ENCODE data around the gene FOXS1.
"Not testable (repeated sequence)": the region's sequence is repeated elsewhere in the genome, so short reads cannot be mapped to it uniquely, and the experiment has no call there.

Gene FOXS1

DNA sequence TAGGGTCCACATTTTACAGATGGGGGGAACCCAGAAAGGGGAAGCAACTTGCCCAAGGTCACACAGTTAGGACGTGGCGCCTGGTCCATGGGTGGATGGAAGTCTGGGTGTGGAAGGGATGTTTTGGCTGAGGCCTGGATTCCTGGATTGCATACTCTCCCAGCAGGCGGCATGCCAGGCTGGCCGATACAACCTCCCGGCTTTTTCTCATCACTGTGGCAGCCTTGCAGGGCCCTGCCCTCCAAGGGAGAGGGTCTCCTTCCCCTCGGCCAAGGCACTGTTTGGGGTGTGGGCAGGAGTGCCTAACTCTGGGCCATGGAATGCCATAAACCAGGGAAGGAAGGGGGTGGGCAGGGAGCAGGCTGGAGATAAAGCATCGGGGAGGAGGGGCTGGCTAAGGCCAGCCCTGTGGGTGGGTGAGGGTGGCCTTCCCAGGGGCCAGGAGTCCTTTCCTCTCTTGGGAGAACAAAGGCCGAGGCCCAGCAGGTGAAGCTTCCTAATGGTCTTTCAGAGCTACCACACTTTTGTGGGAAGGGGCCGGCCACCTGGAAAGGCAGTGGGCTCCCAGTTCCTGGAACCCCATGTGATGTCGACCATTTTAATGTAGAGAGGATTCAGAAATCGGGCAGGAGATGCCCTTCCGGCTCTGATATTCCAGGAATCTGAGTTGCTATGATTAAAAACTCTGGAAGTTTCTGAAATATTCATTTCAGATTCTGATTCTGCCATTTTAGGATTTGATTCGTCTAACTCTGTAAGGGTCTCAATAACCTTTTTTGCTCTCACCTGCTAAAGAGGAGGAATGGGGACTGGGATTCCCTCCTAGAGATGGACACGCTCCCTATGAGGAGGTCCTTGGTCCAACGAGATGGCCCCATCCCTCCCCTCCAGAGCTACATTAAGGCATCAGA, 4.2 kb downstream of the FOXS1 start:
- DNase-seq (ENCODE audit: low read depth, low spot score), result no peak

DNA sequence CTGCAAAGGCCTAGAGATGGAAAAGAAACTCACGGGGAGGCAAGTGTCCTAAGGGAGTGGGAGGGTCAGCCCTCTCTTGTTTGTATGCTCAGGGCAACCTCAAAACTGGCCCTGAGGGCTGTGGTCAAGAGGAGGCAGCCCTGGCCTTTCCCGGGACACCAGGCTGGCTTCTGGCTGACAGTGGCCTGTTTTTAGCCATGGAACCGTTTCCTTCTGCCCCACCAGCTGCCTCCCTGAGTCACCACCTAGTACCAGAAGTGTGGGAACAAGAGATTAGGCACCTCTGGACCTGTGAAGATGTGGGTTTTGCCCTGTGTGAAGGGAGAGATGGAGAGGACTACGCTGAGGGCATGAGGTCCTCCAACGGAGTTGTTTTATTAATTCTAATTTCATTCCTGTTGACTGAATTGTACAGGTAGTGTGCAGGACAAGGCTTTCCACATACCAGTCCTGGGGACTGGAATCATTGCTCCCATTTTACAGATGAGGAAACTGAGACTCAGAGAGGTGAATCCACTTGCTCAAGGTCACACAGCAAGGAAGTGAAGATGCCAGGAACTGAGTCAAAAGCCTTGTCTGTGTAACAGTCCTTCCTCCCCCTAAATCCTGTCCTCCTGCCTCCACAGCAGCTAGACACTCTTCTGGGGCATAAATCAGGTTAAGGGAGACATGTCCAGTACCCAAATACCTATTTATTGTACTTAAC, 5.5 kb downstream of the FOXS1 start:
- no peak for DNase-seq (ENCODE audit: low read depth, low spot score)

DNA sequence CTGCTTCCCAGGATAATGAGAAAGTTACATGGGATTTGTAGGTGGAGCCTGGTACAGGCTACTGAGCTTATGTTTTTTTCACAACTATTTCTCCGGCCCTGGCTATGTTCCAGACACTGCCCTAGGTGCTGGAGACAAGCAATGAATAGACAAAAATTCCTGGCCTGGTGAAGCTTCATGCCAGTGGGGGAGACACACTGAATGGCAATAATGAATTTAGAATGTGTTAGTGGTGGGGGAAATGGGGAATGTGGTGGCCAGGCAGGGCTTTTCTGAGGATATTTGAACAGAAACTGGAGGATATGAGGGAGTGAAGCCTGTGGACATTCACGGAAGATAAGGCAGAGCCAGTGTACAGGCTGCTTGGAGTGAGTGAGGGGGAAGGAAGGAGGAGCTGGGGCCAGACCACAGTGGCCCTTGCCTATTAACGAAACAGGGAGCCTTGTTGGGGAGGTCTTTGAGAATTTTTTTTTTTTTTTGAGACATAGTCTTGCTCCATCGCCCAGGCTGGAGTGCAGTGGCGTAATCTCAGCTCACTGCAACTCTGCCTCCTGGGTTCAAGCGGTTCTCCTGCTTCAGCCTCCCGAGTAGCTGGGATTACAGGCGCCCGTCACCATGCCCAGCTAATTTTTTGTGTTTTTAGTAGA, 6.6 kb downstream of the FOXS1 start:
- no peak for DNase-seq (ENCODE audit: low read depth, low spot score)

DNA sequence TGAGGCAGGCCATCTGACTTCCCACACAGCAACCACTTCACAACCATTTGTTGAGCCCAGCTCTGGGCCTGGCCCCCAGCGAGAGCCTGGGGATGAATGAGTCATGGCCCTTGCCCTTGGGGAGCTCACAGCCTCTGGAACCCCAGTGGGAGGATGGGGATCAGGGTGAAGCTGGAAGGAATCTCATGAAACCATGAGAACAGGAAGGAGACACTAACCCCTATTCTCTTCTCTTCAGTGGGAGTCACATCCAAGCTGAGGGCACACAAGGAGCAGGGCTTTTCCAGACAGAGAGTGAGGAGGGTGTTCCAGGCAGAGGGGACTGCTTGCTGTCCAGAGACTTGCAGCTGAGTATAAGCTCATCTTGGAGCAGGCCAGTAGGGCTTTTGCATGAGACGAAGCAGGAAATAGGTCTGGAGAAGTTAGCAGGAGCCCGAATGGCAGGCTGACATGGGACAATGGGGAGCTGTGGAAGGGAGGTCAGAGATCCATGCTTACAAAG, 7.5 kb downstream of the FOXS1 start:
- DNase-seq (ENCODE audit: low read depth, low spot score), result no peak

DNA sequence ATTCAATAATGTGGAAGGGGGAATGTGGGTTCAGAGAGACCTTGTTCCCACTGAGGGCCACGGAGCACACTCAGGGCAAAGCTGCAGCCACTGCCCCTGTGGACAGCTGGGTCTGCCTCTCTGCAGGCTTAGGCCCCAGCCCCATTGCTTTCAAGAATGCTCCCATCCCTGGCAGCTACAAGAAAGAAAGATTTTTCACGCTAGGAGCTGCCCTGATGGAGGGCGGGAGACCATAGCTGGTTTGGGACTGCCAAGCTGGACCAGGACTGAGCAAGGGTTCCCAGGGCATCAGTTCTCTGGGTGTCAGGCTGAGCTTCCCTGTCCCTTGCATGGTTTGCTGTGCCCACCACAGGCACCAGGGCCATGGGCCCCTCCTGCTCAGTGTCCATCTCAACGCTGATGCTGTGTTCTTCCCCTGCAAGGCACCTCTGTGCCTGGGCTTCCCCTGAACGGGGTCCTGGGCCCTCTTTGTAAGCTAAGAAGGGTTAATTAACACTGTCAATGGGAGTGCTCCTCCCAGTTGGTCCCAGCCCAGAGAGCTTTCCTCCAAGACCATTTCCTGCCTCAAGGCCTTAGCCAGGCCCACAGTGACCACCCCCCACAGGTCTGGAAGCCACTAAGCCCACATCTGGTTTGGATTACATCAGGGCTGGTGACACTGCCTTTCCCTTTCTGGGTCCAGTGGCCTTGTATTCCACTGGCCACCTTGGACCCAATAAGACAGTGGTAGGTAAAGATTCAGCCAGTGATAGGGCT, 8.4 kb downstream of the FOXS1 start:
- no peak for DNase-seq (ENCODE audit: low read depth, low spot score)

DNA sequence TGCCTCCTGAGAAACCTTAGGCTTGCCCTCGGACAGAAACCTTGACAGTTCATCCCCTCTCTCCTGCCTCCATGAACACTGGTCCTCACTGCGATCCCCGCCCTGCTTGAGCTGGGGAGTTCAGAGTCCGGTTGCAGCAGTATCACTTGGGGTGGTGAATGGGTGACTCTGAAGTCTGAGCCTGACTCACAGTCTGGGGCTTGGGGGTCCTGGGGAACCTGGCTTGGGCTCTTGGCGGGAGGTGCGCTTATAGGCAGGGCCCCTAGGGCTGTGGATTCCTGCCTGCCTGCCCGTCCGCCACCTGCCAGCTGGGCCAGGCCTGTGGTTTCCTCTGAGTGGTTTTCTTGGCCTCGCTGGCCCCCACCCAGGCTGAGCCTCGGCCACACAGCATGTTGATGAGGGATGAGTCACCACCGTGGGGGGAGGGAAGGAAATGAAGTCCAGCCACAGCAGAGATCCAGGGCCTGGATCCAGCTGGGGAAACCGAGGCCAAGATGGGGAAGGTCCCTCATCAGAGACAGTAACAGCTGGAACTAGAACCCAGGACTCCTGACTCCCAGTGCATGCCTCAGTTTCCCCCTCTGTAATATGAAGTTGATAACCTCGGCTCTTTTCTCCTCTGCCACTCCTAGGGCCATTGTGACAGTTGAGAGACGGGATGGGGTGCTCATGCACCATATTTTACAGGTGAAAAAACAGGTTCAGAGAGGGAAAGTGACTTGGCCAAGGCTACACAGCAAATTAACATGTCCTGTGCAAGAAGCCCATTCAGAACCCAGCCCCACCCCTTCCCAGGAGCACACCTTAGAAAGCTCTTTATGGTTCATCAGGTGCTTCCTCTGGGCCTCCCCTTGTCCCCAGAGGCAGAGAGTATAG, 9.2 kb downstream of the FOXS1 start:
- no peak for DNase-seq (ENCODE audit: low read depth, low spot score)

DNA sequence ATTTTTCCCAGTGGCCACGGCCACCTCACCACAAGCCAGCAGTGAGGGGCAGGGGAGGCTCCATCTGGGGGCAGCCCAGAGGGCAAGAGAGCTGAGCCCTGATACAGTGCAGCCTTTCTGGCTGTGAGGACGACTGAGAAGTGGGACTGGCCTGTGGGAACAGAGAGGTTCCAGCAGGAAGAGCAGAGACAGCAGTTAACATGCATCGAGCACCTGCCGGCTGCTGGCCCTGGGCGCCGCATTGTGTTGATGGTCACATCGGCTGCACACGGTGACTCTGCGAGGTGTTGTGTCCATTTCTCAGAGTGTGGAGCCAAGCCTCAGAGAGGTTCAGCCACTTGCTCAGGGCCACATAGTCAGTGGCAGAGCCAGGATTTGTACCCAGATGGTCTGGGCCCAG, 9.8 kb downstream of the FOXS1 start:
- no peak for DNase-seq (ENCODE audit: low read depth, low spot score)

DNA sequence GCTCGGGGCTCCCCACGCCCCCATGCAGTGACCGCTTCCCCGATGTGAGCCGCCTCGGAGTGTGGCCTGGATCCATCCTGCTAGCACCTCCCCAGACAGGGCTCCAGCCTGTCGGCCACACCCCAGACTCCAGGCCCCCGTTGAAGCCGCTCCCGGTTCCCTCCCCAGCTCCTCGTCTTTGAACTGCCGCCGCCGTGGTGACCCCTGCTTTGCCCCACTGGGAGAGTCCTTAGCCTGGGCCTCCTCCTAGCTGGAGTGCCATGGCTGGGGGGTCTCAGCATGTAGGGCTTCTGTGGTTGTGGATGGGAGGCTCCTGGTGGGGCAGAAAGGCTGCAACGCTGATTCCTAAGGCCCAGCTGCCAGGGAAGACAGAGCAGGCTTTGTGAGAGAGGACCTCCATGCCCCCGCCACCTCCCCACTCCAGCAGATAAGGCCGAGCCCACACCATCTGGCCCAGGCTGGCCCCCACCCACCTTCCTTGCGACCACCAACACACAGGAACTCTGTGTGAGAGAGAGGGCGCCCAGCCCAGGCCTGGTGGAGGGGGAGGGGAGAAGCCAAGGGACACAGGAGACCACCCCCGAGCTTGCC, 11.4 kb downstream of the FOXS1 start:
- no peak for DNase-seq (ENCODE audit: low read depth, low spot score)

DNA sequence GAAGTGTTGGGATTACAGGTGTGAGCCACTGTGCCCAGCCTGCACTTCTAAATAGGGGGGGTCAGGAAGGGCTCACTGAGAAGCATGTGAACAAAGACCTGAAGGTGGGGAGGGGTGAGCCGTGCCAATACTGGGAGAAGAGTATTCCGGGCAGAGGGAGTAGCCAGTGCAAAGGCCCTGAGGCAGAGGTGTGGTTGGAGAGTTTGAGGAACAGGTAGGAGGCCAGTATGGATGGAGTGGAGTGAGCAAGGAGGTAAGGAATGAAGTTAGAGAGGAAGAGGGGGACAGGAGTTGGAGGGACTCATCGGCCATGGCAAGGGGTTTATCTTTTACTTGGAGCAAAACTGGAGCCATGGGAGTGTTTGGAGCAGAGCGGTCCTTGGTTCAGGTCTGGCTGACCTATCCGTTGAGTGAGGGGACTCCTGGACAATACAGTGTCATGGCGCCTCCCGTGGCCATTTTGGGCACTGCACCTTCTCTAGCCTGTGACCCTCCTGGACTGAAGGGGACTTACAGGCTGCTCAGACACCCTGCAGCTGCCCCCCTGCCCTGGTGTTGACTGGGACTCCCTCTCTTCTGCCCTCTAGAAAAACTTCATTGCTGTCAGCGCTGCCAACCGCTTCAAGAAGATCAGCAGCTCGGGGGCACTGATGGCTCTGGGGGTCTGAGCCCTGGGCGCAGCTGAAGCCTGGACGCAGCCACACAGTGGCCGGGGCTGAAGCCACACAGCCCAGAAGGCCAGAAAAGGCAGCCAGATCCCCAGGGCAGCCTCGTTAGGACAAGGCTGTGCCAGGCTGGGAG, 12.1 kb downstream of the FOXS1 start:
- peak; percentile 59 for DNase-seq (ENCODE audit: low read depth, low spot score)

DNA sequence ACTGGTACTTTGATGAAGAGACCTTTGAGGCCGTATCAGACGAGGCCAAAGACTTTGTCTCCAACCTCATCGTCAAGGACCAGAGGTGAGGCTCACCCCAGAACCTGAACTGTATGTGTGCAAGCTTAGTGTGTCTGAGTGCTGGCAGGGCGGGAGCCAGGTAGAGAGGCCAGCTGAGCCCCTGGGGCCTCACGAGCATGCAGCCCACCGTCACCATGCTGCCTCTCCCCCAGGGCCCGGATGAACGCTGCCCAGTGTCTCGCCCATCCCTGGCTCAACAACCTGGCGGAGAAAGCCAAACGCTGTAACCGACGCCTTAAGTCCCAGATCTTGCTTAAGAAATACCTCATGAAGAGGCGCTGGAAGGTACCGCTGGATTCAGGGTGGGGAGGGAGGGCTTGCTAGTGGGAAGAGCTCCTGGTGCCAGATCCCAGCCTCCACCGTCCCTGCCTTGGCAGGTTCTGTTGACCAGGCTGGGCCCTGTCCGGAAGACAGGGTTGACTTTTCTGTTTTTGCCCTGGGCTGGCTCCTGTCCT, 13.6 kb downstream of the FOXS1 start:
- DNase-seq (ENCODE audit: low read depth, low spot score), result no peak

DNA sequence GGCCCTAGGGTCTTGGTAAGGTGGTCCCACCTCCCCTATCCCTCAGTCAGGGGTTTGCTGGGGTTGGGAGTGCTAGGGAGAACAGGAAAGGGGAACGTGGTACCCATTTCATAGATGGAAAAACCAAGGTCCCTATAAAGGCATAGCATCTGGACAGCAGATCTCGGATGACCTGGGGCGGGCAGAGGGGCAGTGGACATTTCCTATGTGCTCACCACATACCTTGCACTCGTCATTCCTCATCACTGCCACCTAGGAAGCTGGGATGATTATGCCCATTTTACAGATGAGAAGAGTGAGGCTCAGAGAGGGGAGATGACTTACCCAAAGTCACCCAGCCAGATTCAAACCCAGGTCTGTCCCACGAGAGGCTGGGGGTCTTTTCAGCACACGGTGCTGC, 14.2 kb downstream of the FOXS1 start:
- no peak for DNase-seq (ENCODE audit: low read depth, low spot score)

DNA sequence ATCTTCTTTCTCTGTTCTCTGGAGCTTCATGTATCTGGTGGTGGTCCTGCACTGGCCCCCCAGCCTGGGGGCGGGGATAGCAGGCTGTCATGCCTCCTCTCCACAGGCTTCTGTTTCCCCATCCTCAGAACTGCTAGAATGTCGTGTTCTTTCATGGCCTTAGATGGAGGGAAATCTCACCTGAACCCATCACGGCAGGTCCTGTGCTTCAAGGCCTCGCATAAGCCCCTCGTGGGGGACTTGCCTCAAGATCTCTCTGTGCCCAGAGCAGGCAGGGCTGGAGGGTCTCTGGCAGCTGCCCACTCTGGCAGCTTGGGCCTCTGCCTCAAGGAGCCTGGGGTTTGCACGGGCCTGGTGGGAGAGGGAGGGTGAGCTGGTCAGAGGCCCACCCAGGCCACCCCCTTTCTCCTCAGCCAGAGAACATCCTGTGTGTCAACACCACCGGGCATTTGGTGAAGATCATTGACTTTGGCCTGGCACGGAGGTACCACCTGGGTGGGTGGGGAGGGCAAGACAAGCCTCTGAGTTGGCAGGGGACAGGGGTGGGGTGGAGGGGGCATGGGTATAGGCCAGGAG, 14.9 kb downstream of the FOXS1 start:
- no peak for DNase-seq (ENCODE audit: low read depth, low spot score)

DNA sequence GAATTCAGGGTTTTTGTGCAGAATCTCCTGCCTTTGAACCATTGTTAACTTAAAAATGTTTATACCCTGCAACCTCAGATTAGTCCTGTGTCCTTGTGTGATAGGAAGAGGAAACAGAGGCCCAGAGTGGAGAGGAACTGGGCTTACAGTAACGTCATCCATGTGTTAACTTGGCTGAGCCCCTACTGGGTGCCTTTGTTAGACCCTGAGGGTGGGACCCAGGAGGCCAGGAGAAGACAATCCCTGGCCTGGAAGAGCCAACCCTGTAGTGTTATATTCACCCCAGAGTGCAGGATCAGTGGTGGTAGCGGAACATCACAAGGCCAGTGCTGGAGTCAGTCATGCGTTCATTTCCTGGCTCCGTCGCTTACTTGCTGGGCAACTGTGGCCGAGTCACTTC, 15.7 kb downstream of the FOXS1 start:
- no peak for DNase-seq (ENCODE audit: low read depth, low spot score)

DNA sequence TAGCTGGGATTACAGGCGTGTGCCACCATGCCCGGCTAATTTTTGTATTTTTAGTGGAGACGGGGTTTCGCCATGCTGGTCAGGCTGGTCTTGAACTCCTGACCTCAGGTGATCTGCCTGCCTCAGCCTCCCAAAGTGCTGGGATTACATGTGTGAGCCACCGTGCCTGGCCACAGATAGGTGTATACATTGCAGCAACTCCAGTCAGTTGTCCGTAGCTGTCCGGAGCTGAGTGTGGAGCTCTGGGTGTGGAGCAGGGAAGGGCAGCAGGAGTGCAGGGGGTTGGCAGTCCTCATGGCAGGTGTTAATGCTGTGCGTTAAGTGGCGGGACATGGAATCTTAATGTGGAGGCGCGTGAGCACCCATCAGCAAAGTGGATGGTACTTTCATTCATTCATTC, 17.4 kb downstream of the FOXS1 start:
- not testable (repeated sequence) for DNase-seq (ENCODE audit: low read depth, low spot score)

DNA sequence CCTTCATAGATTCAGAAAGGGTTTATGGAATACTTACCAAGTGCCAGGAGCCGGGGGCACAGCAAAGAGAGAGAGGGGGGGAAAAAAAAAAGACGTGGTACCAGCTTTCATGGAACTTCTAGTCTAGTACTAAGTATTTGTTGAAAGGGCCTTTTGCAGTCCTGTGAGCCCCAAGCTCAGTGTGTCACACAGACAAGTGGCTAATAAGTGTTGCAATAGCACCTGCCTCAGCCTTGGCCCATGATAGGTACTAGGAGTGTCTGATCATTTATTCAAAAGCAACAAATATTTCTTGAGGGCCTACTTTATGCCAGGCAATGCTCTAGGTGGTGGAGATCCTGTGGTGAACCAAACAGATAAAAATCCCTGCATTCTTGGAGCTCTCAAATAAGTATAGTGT, 18.3 kb downstream of the FOXS1 start:
- no peak for DNase-seq (ENCODE audit: low read depth, low spot score)

DNA sequence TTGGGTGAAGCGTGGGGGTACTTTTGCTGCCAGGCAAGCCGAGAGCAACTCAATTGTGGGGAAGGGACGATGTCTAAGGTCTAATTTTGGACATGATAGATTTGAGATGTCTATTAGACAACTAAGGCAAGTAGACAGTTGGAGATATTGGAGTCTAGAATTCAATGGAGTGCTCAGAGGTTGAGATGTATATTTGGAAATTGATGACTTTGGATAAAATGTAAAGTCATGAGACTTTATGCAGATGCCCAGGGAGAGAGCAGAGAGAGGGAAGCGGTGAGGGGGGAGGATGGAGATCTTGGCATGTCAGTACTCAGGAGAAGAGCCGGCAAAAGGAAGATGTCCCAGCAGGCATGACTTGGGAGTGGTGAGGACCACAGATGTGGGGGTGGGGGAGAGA, 19.3 kb downstream of the FOXS1 start:
- DNase-seq (ENCODE audit: low read depth, low spot score), result no peak

DNA sequence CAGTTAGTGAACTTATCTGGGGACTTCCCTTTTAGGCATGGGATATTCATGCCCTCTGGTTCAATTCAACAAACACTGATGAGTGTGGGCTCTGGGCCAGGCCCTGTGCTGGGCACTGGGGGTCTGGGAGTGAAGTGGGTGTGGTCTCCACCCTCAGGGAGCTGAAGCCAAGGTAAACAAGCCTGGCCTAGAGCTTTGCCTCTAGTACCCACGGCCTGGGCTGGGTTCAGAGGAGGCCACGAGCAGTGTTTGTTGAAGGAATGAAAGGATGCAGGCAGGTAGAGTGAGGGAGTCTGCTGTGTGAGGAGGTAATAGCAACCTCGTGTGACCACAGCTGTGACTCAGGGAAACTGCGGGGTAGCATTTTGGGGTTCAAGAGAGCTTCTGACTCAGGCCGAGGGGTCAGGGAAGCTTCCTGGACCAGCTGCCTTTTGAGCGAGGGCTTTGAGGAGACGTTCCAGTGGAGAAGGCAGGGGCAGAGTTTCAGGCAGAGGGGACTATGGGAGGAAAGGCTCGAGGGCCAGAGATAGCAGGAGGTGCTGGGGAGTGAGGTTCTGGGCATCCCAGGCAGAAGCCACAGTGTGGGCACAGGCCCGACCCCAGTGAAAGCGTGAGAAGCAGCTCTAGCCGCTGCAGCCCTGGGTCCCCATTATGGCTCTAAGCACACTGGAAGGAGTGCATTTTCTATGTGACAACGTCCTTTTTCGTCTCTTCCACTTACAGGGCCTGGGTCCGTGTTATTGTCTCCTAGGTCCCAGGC, 20.7 kb downstream of the FOXS1 start:
- no peak for DNase-seq (ENCODE audit: low read depth, low spot score)

DNA sequence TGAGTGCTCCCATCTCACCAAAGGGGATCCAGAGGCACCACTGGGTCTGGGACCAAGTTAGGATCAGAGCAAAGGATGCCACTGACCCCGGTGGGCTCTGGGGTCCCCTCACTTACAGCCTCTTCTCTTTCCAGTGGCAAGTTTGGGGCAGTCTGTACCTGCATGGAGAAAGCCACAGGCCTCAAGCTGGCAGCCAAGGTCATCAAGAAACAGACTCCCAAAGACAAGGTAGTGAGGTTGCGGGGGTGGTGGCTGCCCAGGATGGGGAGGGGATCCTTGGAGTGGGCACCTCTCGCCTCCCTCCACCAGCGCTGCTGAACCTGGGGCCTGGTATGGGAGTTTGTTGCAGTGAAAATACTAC, 21.3 kb downstream of the FOXS1 start:
- DNase-seq (ENCODE audit: low read depth, low spot score), result no peak

Data from iPS DF 19.7 (cell line).